Stimulated activated CD4-positive, alpha-beta T cell treated with anti-CD3 and anti-CD28 coated beads, TNF-alpha, amount 100 ng/mL, for 4 hours (primary cell): ENCODE measurements around the gene FMO1.
"Not testable (repeated sequence)": the region's sequence is repeated elsewhere in the genome, so short reads cannot be mapped to it uniquely, and the experiment has no call there.

Experiments
- DNase-seq, 3 experiments: peaks; one replicate each; pipeline ENCODE4 v3.0.0-alpha.2; 2020; ENCODE audit warnings: low read depth in 3 of 3

Gene FMO1, protein sequence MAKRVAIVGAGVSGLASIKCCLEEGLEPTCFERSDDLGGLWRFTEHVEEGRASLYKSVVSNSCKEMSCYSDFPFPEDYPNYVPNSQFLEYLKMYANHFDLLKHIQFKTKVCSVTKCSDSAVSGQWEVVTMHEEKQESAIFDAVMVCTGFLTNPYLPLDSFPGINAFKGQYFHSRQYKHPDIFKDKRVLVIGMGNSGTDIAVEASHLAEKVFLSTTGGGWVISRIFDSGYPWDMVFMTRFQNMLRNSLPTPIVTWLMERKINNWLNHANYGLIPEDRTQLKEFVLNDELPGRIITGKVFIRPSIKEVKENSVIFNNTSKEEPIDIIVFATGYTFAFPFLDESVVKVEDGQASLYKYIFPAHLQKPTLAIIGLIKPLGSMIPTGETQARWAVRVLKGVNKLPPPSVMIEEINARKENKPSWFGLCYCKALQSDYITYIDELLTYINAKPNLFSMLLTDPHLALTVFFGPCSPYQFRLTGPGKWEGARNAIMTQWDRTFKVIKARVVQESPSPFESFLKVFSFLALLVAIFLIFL

DNA sequence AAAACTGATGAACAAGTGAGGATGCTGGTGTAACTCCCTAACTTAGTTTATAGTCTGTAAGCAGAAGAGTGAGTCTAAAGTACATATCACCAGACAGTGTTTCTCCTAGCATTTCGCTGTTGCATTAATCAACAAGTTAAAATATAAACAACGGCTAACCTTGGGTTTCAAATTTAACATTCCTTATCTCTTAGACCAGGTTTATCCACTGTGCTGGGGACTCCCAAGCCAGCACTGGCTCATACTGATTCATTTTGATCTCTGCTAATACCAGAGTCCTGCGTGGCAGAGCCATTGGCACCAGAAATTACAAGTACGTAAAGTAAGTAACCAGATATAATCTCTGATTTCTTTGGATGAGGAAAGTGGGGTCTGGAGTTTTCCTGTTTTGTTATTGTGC is at the start of gene FMO1:
FMO1 (plus strand) TSS at position 193 of the 400 bp plus-strand sequence. CDS start 9,594 bp downstream, outside the sequence.
- no peak for DNase-seq

DNA sequence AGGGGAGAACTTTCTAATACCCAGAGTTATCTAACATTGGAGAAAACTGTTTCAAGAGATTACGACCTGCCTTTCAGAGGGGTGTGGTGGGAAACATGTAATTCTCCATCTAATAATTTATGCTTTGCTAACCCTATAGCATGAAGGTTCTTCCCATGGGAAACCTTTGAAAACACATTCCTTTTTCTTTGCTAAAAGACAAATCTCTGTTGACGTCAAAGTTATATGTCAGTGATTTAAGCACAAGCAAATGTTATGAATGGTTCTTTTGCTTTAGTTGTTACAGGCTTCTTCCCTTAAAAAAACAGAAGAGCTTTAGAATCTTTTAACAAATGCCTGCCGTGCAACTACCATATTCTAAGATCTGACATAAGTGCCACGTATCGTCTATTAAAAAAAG is 44.0 kb upstream of the FMO1 start:
- DNase-seq, result no peak

DNA sequence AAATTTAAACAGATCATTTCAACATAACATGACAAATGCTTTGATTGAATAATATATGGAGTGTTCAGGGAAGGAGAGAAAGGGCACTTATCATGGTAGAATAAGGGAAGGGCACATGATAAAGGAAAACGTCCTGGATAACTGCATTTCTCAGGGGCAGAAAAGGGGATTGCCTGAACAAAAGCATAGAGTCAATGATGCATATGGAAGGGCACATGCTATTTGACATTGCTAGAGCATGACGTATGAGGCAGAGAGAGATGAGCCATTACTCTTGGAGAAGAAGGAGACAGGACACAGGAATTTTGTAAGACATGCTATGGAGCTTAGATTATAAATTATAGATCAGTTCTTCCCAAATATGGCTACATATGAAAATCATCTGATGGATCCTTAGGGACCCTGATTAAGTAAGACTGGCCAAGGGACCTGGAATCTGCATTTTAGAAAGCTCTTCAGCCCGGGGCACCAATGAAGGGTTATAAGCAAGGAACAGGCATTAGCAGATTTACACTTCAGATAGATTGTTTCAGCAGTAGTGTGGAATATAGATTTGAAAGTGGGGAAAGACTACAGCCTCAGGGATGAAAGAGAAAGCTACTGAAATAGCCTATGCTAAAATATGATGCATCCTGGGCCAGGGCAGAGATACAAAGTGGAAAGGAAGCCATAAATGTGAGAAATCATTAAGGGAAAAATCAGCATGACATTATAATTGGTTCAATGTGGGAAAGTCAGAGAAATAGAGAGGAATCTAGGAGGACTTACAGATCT is 41.9 kb upstream of the FMO1 start:
- DNase-seq, result no peak

DNA sequence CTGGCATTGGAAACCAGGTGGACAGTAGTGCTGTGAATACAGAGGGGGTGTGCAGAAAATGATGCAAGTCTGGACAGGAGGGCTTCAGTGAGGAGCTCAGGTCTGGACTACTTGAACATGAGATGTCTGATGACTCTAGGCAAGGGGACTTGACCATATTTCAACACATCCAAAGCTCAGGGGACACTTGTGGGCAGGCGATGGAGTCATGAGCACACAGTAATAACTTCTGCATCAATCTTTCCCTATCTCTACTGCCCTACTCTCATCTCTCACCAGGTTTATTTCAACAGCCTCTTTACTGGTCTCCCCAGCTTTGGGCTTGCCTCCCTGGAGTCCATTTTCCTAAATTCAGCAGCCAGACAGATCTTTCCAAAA is 41.3 kb upstream of the FMO1 start:
- DNase-seq, result no peak

- no peak for DNase-seq
Observed at GRCh38 chr1:171207377-171207776, 40.9 kb upstream of the FMO1 start.

- DNase-seq, result no peak
Observed at GRCh38 chr1:171210355-171210754, 37.9 kb upstream of the FMO1 start.

DNA sequence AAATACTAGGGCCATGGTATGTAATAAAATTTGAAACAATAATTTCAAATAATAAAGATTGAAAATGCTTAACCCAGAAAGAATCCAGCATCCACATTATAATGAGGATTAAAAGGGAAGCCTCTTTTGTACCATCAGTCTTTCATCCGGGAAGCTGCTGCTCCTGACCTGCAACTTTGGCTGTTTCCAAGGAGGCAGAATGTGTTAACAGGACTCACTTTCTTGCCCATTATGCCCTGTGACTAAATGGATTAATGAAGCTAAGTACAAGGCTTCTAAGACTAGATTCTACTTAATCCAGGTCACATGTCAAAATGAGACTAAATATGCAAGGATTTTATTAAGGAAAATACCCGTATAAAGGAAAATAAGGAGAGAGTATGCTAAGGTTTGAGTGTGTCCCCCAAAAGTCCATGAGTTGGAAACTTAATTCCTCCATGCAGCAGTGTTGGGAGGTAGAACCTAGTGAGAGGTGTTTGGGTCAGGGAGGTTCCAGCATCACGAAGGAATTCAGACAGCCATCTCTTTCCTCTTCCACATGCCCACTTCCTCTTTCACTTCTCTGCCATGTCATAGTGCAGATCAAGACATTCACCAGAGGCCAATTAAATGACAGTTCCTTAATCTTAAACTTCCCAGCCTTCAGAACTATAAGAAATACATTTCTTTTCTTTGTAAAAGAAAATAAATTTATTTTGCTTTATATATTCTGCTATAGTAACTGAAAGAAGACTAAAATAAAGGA is 35.5 kb upstream of the FMO1 start:
- no peak for DNase-seq

DNA sequence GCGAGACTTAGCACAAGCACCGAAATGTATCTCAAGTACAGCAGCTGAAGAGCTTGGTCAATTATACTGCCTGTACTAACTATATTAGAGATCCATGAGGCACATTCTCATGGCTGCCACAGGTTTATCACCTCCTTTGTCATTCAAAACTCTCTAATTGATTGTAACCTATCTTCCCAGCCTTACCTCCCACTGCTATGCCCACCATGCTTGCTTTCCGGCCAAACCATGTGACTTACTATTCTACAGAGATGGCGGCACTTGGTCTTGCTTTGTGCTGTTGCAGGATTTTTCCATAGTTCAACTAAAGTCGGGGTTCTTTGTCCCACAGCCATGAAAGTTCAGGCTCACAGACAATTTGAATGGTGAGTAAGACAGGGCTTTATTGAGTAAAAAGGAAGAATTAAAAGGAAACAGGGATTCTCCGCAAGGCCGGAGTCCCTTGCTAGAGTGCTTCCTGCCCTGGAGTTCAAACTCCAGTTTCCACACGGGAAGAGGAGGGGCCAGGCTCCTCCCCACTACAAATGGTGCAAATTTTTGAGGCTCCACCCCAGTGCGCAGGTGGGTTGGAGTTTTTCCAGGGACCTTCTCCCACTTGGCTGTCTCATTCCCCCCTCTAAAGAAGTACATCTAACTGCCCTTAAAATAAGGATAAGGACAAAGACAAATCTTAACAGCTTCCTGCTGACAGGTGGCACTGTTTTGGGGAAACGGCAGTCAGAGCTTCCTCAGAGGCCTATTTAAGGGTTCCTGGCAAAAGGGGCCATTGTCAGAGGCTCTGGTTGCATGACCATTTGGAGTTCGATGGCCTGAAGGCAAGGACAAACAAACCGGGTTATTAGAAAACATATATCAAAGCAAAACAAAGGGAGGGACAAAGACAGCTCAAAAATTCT is 34.5 kb upstream of the FMO1 start:
- DNase-seq, result no peak

DNA sequence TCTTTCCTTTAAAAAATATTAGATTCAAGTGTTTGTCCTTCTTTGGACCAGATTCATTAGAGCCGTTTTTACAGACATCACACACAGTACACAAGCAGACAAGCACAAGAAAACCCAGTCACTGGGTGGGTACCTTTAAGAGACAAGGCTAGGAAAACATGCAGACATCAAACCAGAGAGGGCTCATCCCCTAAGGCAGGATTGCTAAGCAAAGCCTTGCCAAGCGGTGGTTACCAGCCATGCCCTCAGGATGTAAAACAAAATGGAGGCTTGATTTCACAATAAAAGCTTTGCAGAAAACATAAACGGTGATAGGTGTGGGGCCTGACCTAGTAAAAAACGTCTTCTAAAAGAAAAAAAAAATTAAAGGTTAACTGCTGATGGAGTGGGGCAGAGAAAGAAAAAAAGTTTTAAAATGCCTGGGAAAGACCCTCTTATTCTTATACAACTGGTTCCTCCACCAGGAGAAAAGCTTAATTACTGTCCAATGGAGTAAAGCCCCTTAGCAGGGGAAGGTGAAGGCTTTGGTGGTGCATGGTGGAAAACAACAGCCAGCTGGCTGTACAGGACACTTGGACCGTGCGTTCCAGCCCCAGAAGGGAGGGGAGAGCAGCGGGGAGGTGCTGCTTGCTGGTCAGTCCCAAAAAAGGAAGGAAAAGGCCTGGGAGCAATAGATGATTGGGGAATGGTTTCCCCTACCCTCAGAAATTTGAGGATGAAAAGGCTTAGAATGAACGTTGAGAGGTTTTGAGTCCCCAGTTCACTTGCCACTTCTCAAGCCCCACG is 30.4 kb upstream of the FMO1 start:
- DNase-seq, result no peak

DNA sequence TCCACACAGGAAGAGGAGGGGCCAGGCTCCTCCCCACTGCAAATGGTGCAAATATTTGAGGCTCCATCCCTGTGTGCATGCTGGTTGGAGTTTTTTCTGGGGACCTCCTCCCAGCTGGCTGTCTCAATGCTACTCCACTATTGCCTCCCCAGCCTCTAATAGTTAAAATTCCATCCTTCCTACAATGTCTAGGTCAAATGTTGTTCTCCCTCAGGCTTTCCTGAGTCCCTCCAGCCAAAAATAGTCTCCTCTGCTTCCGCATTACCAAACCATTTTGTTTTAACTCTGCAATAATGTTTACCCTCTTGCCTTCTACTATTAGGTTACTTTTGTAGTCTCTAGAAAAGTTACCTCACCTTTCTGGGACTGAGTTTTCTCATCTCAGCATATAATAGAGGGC is 29.6 kb upstream of the FMO1 start:
- no peak for DNase-seq

DNA sequence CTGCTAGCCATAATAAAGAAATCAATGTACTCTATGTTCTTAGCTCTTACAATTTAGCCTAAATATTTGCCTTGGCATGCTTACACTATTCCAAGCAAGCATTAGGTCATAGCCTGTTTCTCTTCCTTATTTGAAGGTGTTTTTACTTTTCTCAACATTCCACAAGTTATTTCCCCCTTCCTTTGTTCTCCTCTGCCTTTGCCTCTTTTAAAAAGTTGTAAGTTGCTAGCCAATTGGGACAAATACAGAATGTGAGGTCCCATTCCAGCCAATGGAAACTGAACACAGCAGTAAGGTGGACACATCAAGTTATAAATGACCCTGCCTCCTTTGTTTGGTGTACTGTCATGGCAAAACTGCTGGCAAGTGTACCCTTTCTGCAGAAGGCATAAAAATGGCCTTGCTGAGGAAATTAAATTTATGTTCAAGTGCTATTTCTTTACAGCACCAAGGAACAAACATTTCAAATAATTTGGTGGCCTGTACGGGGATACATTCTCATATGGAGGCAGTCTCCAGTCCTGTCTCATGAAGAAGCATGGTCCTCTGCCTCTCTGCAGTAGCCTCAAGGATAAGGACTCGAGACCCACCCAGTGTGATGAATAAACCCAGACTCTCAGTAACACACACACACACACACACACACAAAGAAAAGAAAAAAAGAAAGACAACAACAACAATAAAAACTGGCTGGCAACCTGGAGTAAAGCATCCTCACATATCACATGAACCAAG is 28.8 kb upstream of the FMO1 start:
- no peak for DNase-seq

DNA sequence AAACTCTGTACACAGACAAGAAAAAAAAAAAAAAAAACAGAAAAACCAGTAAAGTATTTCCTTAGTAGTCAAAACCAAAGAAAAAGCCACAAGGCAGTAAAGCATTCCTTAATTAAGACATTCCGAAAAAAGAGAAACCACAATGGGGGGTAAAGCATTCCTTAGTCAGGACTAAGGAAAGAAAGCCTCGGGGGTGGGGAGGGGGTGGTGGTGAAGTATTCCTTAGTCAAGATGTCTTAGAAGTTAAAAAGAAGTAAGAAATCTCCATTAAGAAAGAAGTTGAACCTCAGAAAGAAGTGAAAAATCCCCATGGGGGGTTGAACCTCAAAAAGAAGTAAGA is 28.2 kb upstream of the FMO1 start:
- no peak for DNase-seq

GRCh38 chr1:171220581-171221054 is 27.7 kb upstream of the FMO1 start:
- no peak for DNase-seq

DNA sequence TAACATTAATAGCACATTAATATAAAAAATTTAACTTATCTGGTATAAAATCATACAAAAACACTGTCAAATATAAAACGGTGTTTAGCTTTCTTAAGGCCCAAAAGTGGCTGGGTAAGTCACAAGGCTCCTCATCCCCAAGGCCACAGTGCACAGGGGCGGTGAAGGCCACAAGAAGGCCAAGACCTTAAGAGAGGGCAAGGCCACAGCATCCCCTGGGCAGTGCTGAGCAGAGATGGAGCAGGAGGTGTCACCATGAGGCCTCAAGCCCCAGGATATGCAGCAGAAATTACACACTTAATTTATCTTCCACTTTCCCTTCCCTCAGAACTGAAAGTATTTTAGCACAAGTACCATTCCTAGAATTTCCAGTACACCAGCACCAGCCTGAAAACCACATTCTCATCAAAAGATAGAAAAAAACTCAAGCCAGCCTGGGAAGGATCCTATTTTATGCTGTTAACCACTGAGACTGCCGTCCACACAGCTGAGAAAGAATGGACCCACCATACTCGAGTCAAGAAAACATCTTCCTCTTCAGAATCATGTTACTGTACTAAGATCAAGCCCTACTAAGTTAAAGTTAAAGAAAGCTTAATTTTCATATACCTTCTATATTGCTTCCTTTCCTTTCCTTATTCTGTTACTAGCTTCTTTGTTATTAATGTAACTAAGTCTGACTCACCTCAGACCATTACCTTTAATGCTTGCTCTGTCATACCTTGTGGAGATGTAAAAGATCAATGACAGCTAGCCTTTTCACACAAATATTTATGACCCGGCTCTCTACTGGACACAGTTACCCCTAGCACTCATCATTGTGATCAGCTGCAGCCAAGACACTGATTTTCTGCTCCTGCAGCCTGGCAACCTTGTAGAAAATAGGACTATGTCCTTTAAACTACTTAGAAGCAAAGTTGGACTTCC is 26.4 kb upstream of the FMO1 start:
- DNase-seq, result no peak

GRCh38 chr1:171222936-171223335 is 25.4 kb upstream of the FMO1 start:
- DNase-seq, result no peak

- not testable (repeated sequence) for DNase-seq
Observed at GRCh38 chr1:171224257-171224656, 24.0 kb upstream of the FMO1 start.

DNA sequence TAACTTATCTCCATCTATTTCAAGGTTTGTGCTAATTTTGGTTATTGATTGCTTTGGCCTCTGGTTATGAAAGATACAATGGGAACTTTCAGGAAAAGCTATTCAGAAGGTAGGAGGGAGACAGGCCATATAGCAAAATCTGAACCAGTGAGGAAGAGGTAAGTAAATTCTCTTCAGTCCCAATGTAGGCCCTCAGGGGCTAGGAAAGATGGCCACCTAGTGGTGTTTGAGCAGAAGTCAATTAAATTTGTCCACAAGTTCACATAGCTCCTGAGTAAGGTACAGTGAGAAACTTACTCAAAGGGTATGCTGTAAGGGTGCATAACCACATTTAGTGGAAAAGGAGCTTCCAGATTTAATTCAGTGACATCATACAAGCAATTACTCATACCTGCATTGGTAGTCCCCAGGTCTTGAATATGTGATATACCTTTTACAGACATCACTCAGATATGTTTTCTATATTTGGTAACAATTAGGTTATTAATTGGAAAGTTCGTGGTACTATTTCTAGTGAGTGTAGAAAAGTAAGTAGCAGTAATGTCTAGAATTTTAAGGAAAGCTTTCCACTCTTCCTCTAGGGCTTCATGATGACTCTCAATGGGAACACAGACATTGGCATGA is 21.4 kb upstream of the FMO1 start:
- no peak for DNase-seq

GRCh38 chr1:171231326-171231725 is 17.0 kb upstream of the FMO1 start:
- no peak for DNase-seq
